ENCODE data around the gene DCANP1.

Gene DCANP1

DNA sequence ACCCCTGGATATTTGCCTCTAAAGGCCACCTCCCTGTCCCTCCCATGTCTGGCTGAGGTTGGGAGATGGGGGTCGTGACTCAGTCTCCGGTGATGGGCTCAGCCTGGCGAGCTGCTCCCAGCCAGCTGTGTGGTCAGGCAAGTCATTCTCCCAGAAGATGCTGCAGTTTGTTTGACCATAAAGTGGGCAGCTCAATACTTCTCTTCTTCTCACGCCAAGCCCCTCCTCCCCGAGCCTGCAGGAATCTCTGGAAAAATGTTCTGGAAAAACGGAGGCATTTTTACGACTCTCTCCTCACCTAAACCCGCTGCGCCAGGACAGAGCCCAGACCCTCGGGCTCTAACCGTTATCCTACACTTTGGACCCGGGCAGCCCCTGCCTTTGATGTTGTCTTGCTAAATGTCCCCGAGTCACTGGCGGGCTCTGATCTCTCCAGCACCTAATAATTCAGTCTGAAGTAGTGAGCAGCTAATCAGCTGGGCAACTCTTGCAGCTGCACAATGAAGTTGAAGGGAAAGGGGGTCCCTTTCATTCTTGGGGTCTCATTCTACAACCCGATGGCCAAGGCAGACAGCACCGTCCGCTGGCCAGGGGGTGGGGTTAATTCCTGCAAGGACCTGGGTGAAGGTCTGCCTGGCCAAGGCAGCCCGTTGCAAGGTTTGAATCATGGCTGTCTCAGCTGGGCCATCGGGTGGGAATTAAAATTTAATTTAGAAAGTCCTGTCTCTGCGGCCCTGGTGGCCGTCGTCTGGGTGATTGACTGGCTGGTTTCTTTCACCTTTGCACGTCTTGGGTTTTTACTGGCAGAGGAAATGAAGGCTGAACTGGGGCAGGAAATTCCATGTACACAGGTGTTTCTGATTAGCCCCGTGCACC lies 12.3 kb downstream of the DCANP1 start:
- H2AK5ac ChIP-seq (ENCODE audit: low read length), result no peak overlapping the region
- H2BK12ac ChIP-seq (ENCODE audit: low read length), result no peak overlapping the region
- no peaks in the 10 kb centered on the region for H3K79me2 ChIP-seq (ENCODE audit: control insufficient read depth, insufficient read depth, low read length, poor library complexity)
- H3K4me1 ChIP-seq (ENCODE audit: control insufficient read depth in 1 of 2, insufficient read depth in 2 of 2, low read length in 2 of 2), result peaks cover 28 to 36% of the 10 kb centered on the region in 2 experiments
- no peak overlapping the region for H2BK120ac ChIP-seq (ENCODE audit: insufficient read depth, low read length, poor library complexity)
- H2AFZ ChIP-seq (ENCODE audit: insufficient read depth, low read length, poor library complexity), result peak overlapping the region; percentile 15
- H4K12ac ChIP-seq (ENCODE audit: low read depth, low read length), result no peak overlapping the region
- no peak overlapping the region for H3K4ac ChIP-seq (ENCODE audit: low read depth, low read length)
- H3K4me2 ChIP-seq (ENCODE audit: low read length), result no peak overlapping the region
- H3K36me3 ChIP-seq (ENCODE audit: control insufficient read depth in 1 of 2, insufficient read depth in 2 of 2, low read length in 2 of 2), result no peaks in the 10 kb centered on the region
- no peak overlapping the region for H3K9ac ChIP-seq (ENCODE audit: low read length)
- no peaks in the 10 kb centered on the region for H3K27me3 ChIP-seq (ENCODE audit: insufficient read depth, low read length)
- no CpG with 5 or more reads among the region's 24 CpGs for WGBS (ENCODE audit: extremely low coverage, insufficient coverage, insufficient read length)
- H3K18ac ChIP-seq (ENCODE audit: low read length), result no peak overlapping the region
- no peak overlapping the region for H4K91ac ChIP-seq (ENCODE audit: low read depth, low read length)
- H3K9me3 ChIP-seq (ENCODE audit: insufficient read depth, low read depth, low read length), result no peaks in the 10 kb centered on the region
- no peak overlapping the region for H3K27ac ChIP-seq (ENCODE audit: low read depth, low read length)
- H3K79me1 ChIP-seq (ENCODE audit: low read length), result peaks cover 2% of the 10 kb centered on the region
- H3K23ac ChIP-seq (ENCODE audit: low read length), result no peak overlapping the region
- H4K8ac ChIP-seq (ENCODE audit: low read depth, low read length), result no peak overlapping the region
- DNase-seq, result no peak
- no peak overlapping the region for H2BK5ac ChIP-seq (ENCODE audit: low read depth, low read length, poor library complexity)
- H3K4me3 ChIP-seq (ENCODE audit: low read depth, low read length), result no peak overlapping the region
- no peak overlapping the region for H3K14ac ChIP-seq (ENCODE audit: low read length)

DNA sequence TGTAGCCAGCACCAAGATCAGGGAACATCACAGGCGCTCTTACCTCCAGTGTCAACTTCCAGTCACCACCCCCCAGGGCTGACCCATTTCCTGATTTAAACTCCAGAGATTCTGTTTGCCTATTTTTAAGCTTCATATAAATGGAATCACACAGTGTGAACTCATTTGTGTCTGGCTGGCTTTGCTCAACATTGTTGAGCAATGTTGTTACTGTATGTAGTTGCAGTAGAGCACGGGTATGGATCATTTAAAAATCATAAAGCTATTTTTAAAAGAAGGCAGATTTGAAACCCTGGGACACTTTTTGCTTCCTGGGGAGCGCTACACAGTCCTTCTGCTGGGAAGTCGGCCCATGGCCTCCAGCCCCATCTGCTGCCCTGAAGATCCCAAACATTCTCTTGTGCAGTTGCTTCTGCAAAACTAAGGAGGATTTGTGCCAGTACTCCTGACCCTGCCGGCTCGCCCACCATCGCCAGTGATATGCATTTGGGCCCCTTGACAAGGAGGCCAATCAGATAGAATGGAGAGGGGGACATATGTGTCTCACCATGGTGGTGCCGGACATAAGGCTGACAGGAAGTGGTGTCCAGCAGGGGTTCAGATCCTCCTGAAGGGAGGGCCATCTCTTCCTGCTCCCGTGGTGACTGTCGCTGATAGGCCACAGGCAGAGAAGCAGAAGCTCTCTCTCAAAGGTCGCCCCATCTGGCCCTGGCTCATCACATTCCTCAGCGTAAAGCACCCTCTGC lies 13.3 kb downstream of the DCANP1 start:
- Histone ChIP-seq H4K8ac (ENCODE audit: low read depth, low read length) (no peak overlapping the region), H3K4ac (ENCODE audit: low read depth, low read length) (no peak overlapping the region), H2BK5ac (ENCODE audit: low read depth, low read length, poor library complexity) (no peak overlapping the region), H3K4me3 (ENCODE audit: low read depth, low read length) (no peak overlapping the region), H2BK120ac (ENCODE audit: insufficient read depth, low read length, poor library complexity) (no peak overlapping the region), H4K12ac (ENCODE audit: low read depth, low read length) (no peak overlapping the region), H3K14ac (ENCODE audit: low read length) (no peak overlapping the region), H4K91ac (ENCODE audit: low read depth, low read length) (no peak overlapping the region), H3K9ac (ENCODE audit: low read length) (no peak overlapping the region), H3K4me2 (ENCODE audit: low read length) (no peak overlapping the region), H3K27ac (ENCODE audit: low read depth, low read length) (no peak overlapping the region), H3K27me3 (ENCODE audit: insufficient read depth, low read length) (no peaks in the 10 kb centered on the region), H3K9me3 (ENCODE audit: insufficient read depth, low read depth, low read length) (peaks cover under 1% of the 10 kb centered on the region), H3K4me1 (ENCODE audit: control insufficient read depth in 1 of 2, insufficient read depth in 2 of 2, low read length in 2 of 2) (peaks cover 28 to 40% of the 10 kb centered on the region in 2 experiments), H3K79me1 (ENCODE audit: low read length) (peaks cover 2% of the 10 kb centered on the region), H3K79me2 (ENCODE audit: control insufficient read depth, insufficient read depth, low read length, poor library complexity) (no peaks in the 10 kb centered on the region), H3K23ac (ENCODE audit: low read length) (no peak overlapping the region), H3K18ac (ENCODE audit: low read length) (no peak overlapping the region), H2BK12ac (ENCODE audit: low read length) (no peak overlapping the region), H3K36me3 (ENCODE audit: control insufficient read depth in 1 of 2, insufficient read depth in 2 of 2, low read length in 2 of 2) (no peaks in the 10 kb centered on the region), H2AK5ac (ENCODE audit: low read length) (no peak overlapping the region), H2AFZ (ENCODE audit: insufficient read depth, low read length, poor library complexity) (no peak overlapping the region)
- DNase-seq, result peak in 1 of 2 donors; percentile 12
- WGBS (ENCODE audit: extremely low coverage, insufficient coverage, insufficient read length), result no CpG with 5 or more reads among the region's 12 CpGs

DNA sequence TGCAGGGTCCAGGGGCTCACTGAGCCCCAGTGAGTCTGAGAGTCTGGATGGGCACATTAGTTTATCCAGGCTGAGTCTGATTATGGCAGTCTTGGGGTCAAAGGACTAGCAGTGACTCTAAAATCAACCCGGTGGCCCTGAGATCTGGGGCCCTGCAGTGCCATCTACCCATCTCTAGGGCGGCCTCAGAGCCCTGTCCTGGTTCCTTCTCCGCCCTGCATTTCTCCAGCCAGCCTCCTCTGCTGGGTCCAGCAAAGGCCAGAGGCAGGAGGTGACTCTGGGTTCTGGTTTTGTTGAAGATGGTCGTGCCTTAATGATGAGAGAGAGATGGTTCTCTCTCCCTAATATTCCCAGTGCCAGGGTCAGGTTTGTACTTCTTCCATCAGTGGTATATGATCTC lies 15.0 kb downstream of the DCANP1 start:
- no peak for DNase-seq
- Histone ChIP-seq H3K4me1 (ENCODE audit: control insufficient read depth in 1 of 2, insufficient read depth in 2 of 2, low read length in 2 of 2) (peaks cover 16 to 28% of the 10 kb centered on the region in 2 experiments), H3K79me2 (ENCODE audit: control insufficient read depth, insufficient read depth, low read length, poor library complexity) (no peaks in the 10 kb centered on the region), H3K14ac (ENCODE audit: low read length) (no peak overlapping the region), H3K4me2 (ENCODE audit: low read length) (no peak overlapping the region), H3K27ac (ENCODE audit: low read depth, low read length) (no peak overlapping the region), H3K18ac (ENCODE audit: low read length) (no peak overlapping the region), H2BK120ac (ENCODE audit: insufficient read depth, low read length, poor library complexity) (no peak overlapping the region), H4K12ac (ENCODE audit: low read depth, low read length) (no peak overlapping the region), H3K27me3 (ENCODE audit: insufficient read depth, low read length) (no peaks in the 10 kb centered on the region), H3K9ac (ENCODE audit: low read length) (no peak overlapping the region), H2BK12ac (ENCODE audit: low read length) (no peak overlapping the region), H3K9me3 (ENCODE audit: insufficient read depth, low read depth, low read length) (peaks cover 3% of the 10 kb centered on the region), H4K8ac (ENCODE audit: low read depth, low read length) (no peak overlapping the region), H4K91ac (ENCODE audit: low read depth, low read length) (no peak overlapping the region), H3K4ac (ENCODE audit: low read depth, low read length) (no peak overlapping the region), H3K4me3 (ENCODE audit: low read depth, low read length) (no peak overlapping the region), H3K79me1 (ENCODE audit: low read length) (peaks cover 2% of the 10 kb centered on the region), H2BK5ac (ENCODE audit: low read depth, low read length, poor library complexity) (no peak overlapping the region), H3K36me3 (ENCODE audit: control insufficient read depth in 1 of 2, insufficient read depth in 2 of 2, low read length in 2 of 2) (no peaks in the 10 kb centered on the region), H2AK5ac (ENCODE audit: low read length) (no peak overlapping the region), H2AFZ (ENCODE audit: insufficient read depth, low read length, poor library complexity) (no peak overlapping the region), H3K23ac (ENCODE audit: low read length) (no peak overlapping the region)
- WGBS (ENCODE audit: extremely low coverage, insufficient coverage, insufficient read length), result no CpG with 5 or more reads among the region's 4 CpGs

DNA sequence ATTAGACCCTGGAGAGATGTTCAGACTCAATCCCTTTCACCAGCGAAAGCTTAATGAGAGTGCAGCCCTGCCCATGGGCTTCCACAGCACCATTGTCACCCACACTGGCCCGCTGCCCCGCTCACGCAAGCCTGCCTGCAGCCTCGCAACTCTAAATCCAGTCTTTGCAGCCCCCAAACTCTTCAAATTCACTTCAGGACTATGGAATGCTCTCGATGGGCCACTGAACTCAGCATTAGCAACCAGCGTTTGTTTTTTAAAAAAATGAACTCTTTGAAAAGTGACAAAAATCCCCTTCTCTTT lies 17.1 kb downstream of the DCANP1 start:
- Histone ChIP-seq H3K9ac (ENCODE audit: low read length) (no peak overlapping the region), H3K79me2 (ENCODE audit: control insufficient read depth, insufficient read depth, low read length, poor library complexity) (no peaks in the 10 kb centered on the region), H3K4me2 (ENCODE audit: low read length) (no peak overlapping the region), H3K27ac (ENCODE audit: low read depth, low read length) (no peak overlapping the region), H3K27me3 (ENCODE audit: insufficient read depth, low read length) (no peaks in the 10 kb centered on the region), H2AFZ (ENCODE audit: insufficient read depth, low read length, poor library complexity) (no peak overlapping the region), H3K36me3 (ENCODE audit: control insufficient read depth in 1 of 2, insufficient read depth in 2 of 2, low read length in 2 of 2) (no peaks in the 10 kb centered on the region), H3K4ac (ENCODE audit: low read depth, low read length) (no peak overlapping the region), H3K9me3 (ENCODE audit: insufficient read depth, low read depth, low read length) (peaks cover 3% of the 10 kb centered on the region), H4K8ac (ENCODE audit: low read depth, low read length) (no peak overlapping the region), H3K4me3 (ENCODE audit: low read depth, low read length) (no peak overlapping the region), H2BK12ac (ENCODE audit: low read length) (no peak overlapping the region), H4K12ac (ENCODE audit: low read depth, low read length) (no peak overlapping the region), H3K79me1 (ENCODE audit: low read length) (no peaks in the 10 kb centered on the region), H2BK120ac (ENCODE audit: insufficient read depth, low read length, poor library complexity) (no peak overlapping the region), H3K23ac (ENCODE audit: low read length) (no peak overlapping the region), H2BK5ac (ENCODE audit: low read depth, low read length, poor library complexity) (no peak overlapping the region), H3K4me1 (ENCODE audit: control insufficient read depth in 1 of 2, insufficient read depth in 2 of 2, low read length in 2 of 2) (peaks cover 11 to 17% of the 10 kb centered on the region in 2 experiments), H3K14ac (ENCODE audit: low read length) (no peak overlapping the region), H4K91ac (ENCODE audit: low read depth, low read length) (no peak overlapping the region), H2AK5ac (ENCODE audit: low read length) (no peak overlapping the region), H3K18ac (ENCODE audit: low read length) (no peak overlapping the region)
- no CpG with 5 or more reads among the region's 7 CpGs for WGBS (ENCODE audit: extremely low coverage, insufficient coverage, insufficient read length)
- no peak for DNase-seq

All from trophoblast cell (in vitro differentiated cells and primary cell).